Measurements from ENCODE around the gene MKRN3. TPM values are rescaled to one million over a fixed set of nuclear protein-coding genes. Genes with fewer than 3 reads are reported as not detected.
"Not testable (repeated sequence)": the region's sequence is repeated elsewhere in the genome, so short reads cannot be mapped to it uniquely, and the experiment has no call there.

MKRN3 gene
- total and polyA plus RNA-seq, 4 donors, result 0.30 to 0.40 TPM; not detected in 2

GRCh38 chr15:23595368-23595767 lies 29.9 kb downstream of the MKRN3 start:
- H3K9me3 ChIP-seq (ENCODE audit: control insufficient read depth in 4 of 4, insufficient read depth in 3 of 4, low read length in 3 of 4), result no peaks in the 10 kb centered on the region
- no peaks in the 10 kb centered on the region for H3K36me3 ChIP-seq (ENCODE audit: control insufficient read depth in 4 of 4, insufficient read depth in 4 of 4, low read length in 4 of 4)
- no peak overlapping the region for H3K9ac ChIP-seq (ENCODE audit: insufficient read depth in 1 of 2, low read length in 2 of 2)
- no peaks in the 10 kb centered on the region for H3K27me3 ChIP-seq (ENCODE audit: control insufficient read depth in 3 of 3, insufficient read depth in 3 of 3, low read length in 2 of 3)
- no peak for ATAC-seq (ENCODE audit: insufficient read depth, low FRiP score)
- no peak overlapping the region for H3K27ac ChIP-seq (ENCODE audit: low read depth in 1 of 2, low read length in 1 of 2)
- TF ChIP-seq CTCF (IDR thresholded peaks at IDR 0.05; ENCODE audit: control extremely low read depth, extremely low read depth), result no peak
- H3K4me3 ChIP-seq, result no peak overlapping the region
- no peak for DNase-seq
- no peaks in the 10 kb centered on the region for H3K4me1 ChIP-seq (ENCODE audit: control insufficient read depth in 5 of 5, insufficient read depth in 5 of 5, low read length in 5 of 5)
- WGBS, 2 donors, result 60 to 66% methylated on average over 2 of the region's 2 CpGs

- Histone ChIP-seq H3K36me3 (ENCODE audit: control insufficient read depth in 4 of 4, insufficient read depth in 4 of 4, low read length in 4 of 4) (no peaks in the 10 kb centered on the region), H3K27ac (ENCODE audit: low read depth in 1 of 2, low read length in 1 of 2) (no peak overlapping the region), H3K4me1 (ENCODE audit: control insufficient read depth in 5 of 5, insufficient read depth in 5 of 5, low read length in 5 of 5) (no peaks in the 10 kb centered on the region), H3K9me3 (ENCODE audit: control insufficient read depth in 4 of 4, insufficient read depth in 3 of 4, low read length in 3 of 4) (no peaks in the 10 kb centered on the region), H3K9ac (ENCODE audit: insufficient read depth in 1 of 2, low read length in 2 of 2) (no peak overlapping the region), H3K4me3 (no peak overlapping the region), H3K27me3 (ENCODE audit: control insufficient read depth in 3 of 3, insufficient read depth in 3 of 3, low read length in 2 of 3) (no peaks in the 10 kb centered on the region)
- WGBS, 2 donors, result 77 to 82% methylated on average over 5 of the region's 5 CpGs
- DNase-seq (no peak), ATAC-seq (ENCODE audit: insufficient read depth, low FRiP score) (no peak)
- no peak for TF ChIP-seq CTCF (IDR thresholded peaks at IDR 0.05; ENCODE audit: control extremely low read depth, extremely low read depth)
These were observed 31.3 kb downstream of the MKRN3 start for GRCh38 chr15:23596736-23597135.

GRCh38 chr15:23597278-23597677 lies 31.8 kb downstream of the MKRN3 start:
- not testable (repeated sequence) for H3K36me3 ChIP-seq (ENCODE audit: control insufficient read depth in 4 of 4, insufficient read depth in 4 of 4, low read length in 4 of 4); H3K4me1 ChIP-seq (ENCODE audit: control insufficient read depth in 5 of 5, insufficient read depth in 5 of 5, low read length in 5 of 5); H3K27me3 ChIP-seq (ENCODE audit: control insufficient read depth in 3 of 3, insufficient read depth in 3 of 3, low read length in 2 of 3); ATAC-seq (ENCODE audit: insufficient read depth, low FRiP score); H3K9ac ChIP-seq (ENCODE audit: insufficient read depth in 1 of 2, low read length in 2 of 2); H3K4me3 ChIP-seq; H3K27ac ChIP-seq (ENCODE audit: low read depth in 1 of 2, low read length in 1 of 2); DNase-seq; H3K9me3 ChIP-seq (ENCODE audit: control insufficient read depth in 4 of 4, insufficient read depth in 3 of 4, low read length in 3 of 4)
- WGBS, 2 donors, result 86 to 89% methylated on average over 14 of the region's 14 CpGs

- Histone ChIP-seq H3K9me3 (ENCODE audit: control insufficient read depth in 4 of 4, insufficient read depth in 3 of 4, low read length in 3 of 4) (peaks cover 0 to 12% (median under 1%) of the 10 kb centered on the region in 4 donors), H3K4me3 (no peak overlapping the region), H3K27me3 (ENCODE audit: control insufficient read depth in 3 of 3, insufficient read depth in 3 of 3, low read length in 2 of 3) (no peaks in the 10 kb centered on the region), H3K36me3 (ENCODE audit: control insufficient read depth in 4 of 4, insufficient read depth in 4 of 4, low read length in 4 of 4) (no peaks in the 10 kb centered on the region), H3K9ac (ENCODE audit: insufficient read depth in 1 of 2, low read length in 2 of 2) (no peak overlapping the region), H3K4me1 (ENCODE audit: control insufficient read depth in 5 of 5, insufficient read depth in 5 of 5, low read length in 5 of 5) (no peaks in the 10 kb centered on the region), H3K27ac (ENCODE audit: low read depth in 1 of 2, low read length in 1 of 2) (no peak overlapping the region)
- 82 to 93% methylated on average over 1 of the region's 1 CpG for WGBS, 2 donors
- no peak for TF ChIP-seq CTCF (IDR thresholded peaks at IDR 0.05; ENCODE audit: control extremely low read depth, extremely low read depth)
- no peak for DNase-seq
- ATAC-seq (ENCODE audit: insufficient read depth, low FRiP score), result no peak
These were observed 33.6 kb downstream of the MKRN3 start for GRCh38 chr15:23599053-23599452.
